ENCODE results near the gene DLST.

DNA sequence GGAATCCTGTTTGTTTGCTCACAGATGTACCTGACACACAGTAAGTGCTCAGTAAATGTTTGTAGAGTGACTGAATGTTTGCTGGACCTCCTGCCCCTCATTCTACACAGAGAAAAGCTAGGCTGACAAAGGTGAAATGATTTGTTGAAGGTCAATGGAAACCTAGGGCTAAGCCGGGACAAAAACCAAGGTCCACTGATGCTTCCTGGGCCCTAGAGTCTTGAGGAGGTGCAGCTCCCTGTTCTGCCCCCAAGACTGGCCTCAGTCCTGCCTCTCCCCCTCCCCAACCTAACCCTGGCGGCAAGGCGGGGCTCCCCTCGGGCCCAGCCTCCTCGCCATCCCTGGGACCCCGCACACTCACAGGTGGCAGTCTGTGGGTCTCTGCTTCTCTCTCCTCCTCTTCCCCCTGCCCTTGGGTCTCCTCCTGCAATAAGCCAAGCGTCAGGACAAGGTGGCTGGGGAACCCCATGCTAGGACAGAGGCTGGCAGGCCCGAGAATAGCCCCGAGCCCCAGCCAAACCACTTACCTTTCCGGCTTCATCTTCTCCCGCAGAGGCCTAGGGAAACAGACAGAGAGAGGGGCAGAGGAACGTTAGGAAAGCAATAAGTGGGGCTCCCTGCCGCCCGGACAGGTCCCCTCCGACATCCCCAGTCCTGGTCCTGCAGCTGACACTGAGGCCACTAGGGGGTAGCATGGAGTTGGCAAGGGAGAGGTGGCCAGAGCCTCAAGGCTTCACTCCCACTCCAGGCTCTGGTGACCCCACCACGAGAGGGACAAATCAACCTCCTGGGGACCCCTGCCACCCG is 64.3 kb downstream of the DLST start:
- TF ChIP-seq, protein P1, sequence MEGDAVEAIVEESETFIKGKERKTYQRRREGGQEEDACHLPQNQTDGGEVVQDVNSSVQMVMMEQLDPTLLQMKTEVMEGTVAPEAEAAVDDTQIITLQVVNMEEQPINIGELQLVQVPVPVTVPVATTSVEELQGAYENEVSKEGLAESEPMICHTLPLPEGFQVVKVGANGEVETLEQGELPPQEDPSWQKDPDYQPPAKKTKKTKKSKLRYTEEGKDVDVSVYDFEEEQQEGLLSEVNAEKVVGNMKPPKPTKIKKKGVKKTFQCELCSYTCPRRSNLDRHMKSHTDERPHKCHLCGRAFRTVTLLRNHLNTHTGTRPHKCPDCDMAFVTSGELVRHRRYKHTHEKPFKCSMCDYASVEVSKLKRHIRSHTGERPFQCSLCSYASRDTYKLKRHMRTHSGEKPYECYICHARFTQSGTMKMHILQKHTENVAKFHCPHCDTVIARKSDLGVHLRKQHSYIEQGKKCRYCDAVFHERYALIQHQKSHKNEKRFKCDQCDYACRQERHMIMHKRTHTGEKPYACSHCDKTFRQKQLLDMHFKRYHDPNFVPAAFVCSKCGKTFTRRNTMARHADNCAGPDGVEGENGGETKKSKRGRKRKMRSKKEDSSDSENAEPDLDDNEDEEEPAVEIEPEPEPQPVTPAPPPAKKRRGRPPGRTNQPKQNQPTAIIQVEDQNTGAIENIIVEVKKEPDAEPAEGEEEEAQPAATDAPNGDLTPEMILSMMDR (IDR thresholded peaks at IDR 0.05), result peak; percentile 84 to 89
- no peak for TF ChIP-seq POLR2A (IDR thresholded peaks at IDR 0.05)

Measured in suprapubic skin (tissue), 3 donors.